ENCODE measurements around the gene PER1. TPM values are rescaled to one million over a fixed set of nuclear protein-coding genes. Genes with fewer than 3 reads are reported as not detected.
A peak's percentile ranks its signal among the peaks of the same experiment; 100 is the strongest.

The PER1 gene
- total RNA-seq, 1 donor from 2014 or later: 126 TPM

- intact Hi-C loops (cut with micrococcal nuclease): no loop called here
- DNase-seq: no peak
- no peak for ATAC-seq
Observed at GRCh38 chr17:8144401-8145231, 7.6 kb downstream of the PER1 start.

- no peak for ATAC-seq
- DNase-seq: no peak
- intact Hi-C loops (cut with micrococcal nuclease): no loop called here
Observed at GRCh38 chr17:8143581-8144400, 8.4 kb downstream of the PER1 start.

GRCh38 chr17:8142887-8143580, 9.2 kb downstream of the PER1 start:
- no peak for DNase-seq
- no peak for ATAC-seq
- intact Hi-C loops (cut with micrococcal nuclease): no loop called here

GRCh38 chr17:8142158-8142886, 9.9 kb downstream of the PER1 start:
- intact Hi-C loops (cut with micrococcal nuclease): no loop called here
- DNase-seq: no peak
- no peak for ATAC-seq

GRCh38 chr17:8141741-8142140, 10.5 kb downstream of the PER1 start:
- intact Hi-C loops (cut with micrococcal nuclease): no loop called here
- ATAC-seq (no peak), DNase-seq (no peak)

GRCh38 chr17:8141045-8141444, 11.2 kb downstream of the PER1 start:
- DNase-seq (no peak), ATAC-seq (no peak)
- intact Hi-C loops (cut with micrococcal nuclease): no loop called here

GRCh38 chr17:8140065-8141029, 11.9 kb downstream of the PER1 start:
- peak; percentile 54 for DNase-seq
- intact Hi-C loops (cut with micrococcal nuclease): no loop called here
- ATAC-seq: peak; percentile 7

GRCh38 chr17:8138672-8139371, 13.4 kb downstream of the PER1 start:
- peak; percentile 91 for ATAC-seq

GRCh38 chr17:8138374-8138671, 13.9 kb downstream of the PER1 start:
- ATAC-seq: no peak
- intact Hi-C loops (cut with micrococcal nuclease): no loop called here
- no peak for DNase-seq

More at GRCh38 chr17:8138672-8139371, 13.4 kb downstream of the PER1 start:
- intact Hi-C loops (cut with micrococcal nuclease): no loop called here
- DNase-seq: peak; percentile 96

- intact Hi-C loops (cut with micrococcal nuclease): no loop called here
- no peak for ATAC-seq
- DNase-seq: no peak
Observed at GRCh38 chr17:8137645-8138373, 14.4 kb downstream of the PER1 start.

GRCh38 chr17:8133941-8134340, 18.3 kb downstream of the PER1 start:
- intact Hi-C loops (cut with micrococcal nuclease): no loop called here
- DNase-seq (no peak), ATAC-seq (no peak)

- DNase-seq (no peak), ATAC-seq (no peak)
- intact Hi-C loops (cut with micrococcal nuclease): no loop called here
Observed at GRCh38 chr17:8133399-8133798, 18.8 kb downstream of the PER1 start.

GRCh38 chr17:8131844-8132441, 20.3 kb downstream of the PER1 start:
- no peak for DNase-seq
- intact Hi-C loops (cut with micrococcal nuclease): no loop called here
- no peak for ATAC-seq

GRCh38 chr17:8128125-8128784, 23.9 kb downstream of the PER1 start:
- no peak for DNase-seq
- intact Hi-C loops (cut with micrococcal nuclease): no loop called here

GRCh38 chr17:8126491-8127066, 25.6 kb downstream of the PER1 start:
- ATAC-seq: peak; percentile 72
- DNase-seq: peak; percentile 75
- intact Hi-C loops (cut with micrococcal nuclease): no loop called here

More at GRCh38 chr17:8128125-8128784, 23.9 kb downstream of the PER1 start:
- no peak for ATAC-seq
